GM21528 (cell line): ENCODE measurements around the gene PDPK1.
"Not testable (repeated sequence)": the region's sequence is repeated elsewhere in the genome, so short reads cannot be mapped to it uniquely, and the experiment has no call there.

Experiments used
- ATAC-seq: cut with Tn5 transposase; IDR thresholded peaks from one replicate; pipeline ENCODE4 v1.9.1; 2021; ENCODE audit warnings: mild to moderate bottlenecking, moderate library complexity; ENCODE audit not compliant: unreplicated experiment, low FRiP score

PDPK1 gene

GRCh38 chr16:2585651-2586081, 47.8 kb downstream of the PDPK1 start:
- ATAC-seq, result no peak

DNA sequence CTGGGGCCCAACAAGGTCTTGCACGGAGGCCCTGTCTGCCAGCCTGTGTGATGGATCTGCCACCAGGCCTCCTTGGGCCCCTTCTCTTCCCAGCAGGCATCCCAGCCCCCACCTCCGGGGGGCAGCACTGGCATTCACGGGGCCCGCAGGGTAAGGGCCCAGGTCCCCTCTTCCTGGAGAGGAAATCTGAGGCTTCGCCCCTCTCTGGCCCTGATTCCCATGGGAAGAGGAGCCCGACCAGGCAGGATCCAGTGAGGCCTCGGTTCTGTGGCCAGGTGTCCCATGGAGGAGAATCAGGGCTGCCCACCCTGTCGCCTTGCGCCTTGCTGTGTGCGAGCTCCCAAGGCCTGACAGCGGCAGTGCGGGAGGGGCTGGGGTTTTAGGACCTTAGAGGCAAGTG, 48.4 kb downstream of the PDPK1 start:
- ATAC-seq, result no peak

GRCh38 chr16:2586901-2587480, 49.2 kb downstream of the PDPK1 start:
- no peak for ATAC-seq

DNA sequence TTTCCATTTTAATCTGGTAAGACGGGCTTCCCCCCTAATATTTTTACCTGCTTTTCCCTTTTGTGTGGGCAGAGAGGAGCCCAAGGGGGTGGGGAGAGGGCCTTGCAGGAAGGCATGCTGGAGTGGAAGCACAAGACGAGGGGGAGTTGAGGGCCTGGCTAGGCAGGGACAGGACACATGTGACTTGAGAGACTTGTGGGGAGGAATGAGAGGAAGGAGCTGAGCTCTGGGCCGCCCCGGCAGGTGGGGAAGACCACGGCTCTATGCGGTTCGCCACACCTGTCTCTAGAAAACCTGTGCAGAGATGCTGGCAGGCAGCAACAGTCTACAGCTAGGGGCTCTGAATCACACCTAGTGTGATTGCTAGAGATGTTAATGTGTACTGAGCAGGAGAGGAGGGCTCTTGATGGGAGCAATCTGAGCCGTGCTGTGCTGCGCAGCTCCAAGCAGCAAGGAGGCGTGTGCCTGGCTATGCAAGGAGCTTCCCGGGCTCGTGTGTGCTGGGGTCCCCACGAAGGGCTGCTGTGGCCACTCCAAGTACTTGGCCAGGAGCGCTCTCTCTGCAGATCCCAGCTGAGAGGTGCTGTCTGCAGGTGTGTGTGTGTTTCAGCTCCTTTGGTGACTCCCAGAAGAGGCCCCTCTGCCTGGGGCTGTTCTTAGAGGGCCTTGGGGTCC, 50.2 kb downstream of the PDPK1 start:
- no peak for ATAC-seq

DNA sequence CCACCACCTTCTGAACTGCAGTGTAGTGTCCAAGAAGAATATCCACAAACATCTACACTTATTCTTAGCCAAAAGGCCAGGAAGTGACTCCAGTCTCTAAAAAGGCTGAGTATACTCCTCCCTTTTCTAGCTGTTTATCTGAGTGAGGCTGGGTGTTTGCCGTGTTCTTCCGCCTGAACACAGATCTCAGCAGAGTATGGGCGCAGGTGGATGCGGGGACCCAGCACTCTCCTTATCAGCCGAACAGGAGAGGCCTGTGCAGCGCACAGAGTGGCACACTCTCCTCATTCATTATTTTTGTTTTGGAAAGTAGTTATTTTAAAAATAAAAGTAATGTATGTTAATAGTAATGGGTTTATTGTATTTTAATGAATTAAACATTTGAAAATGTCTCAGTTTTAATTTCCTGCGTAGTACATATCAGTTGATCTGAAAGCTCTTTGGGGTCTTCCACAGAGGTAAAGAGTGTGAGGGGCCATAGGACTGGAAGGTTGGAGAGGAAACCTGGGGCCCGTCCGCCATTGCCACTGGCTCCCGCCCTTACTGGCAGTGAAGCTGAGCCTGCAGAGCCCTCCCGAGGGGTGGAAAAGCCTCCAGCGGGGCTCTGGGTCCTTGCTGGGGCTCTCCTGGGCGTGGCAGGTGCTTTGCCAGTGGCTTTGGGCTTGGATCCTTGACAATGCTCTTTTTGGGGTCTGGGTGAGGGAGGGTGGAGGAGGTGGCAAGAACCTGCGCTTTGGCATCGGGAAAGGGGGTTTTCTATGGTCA, 53.8 kb downstream of the PDPK1 start:
- ATAC-seq, result no peak

GRCh38 chr16:2592786-2593185, 55.0 kb downstream of the PDPK1 start:
- no peak for ATAC-seq

DNA sequence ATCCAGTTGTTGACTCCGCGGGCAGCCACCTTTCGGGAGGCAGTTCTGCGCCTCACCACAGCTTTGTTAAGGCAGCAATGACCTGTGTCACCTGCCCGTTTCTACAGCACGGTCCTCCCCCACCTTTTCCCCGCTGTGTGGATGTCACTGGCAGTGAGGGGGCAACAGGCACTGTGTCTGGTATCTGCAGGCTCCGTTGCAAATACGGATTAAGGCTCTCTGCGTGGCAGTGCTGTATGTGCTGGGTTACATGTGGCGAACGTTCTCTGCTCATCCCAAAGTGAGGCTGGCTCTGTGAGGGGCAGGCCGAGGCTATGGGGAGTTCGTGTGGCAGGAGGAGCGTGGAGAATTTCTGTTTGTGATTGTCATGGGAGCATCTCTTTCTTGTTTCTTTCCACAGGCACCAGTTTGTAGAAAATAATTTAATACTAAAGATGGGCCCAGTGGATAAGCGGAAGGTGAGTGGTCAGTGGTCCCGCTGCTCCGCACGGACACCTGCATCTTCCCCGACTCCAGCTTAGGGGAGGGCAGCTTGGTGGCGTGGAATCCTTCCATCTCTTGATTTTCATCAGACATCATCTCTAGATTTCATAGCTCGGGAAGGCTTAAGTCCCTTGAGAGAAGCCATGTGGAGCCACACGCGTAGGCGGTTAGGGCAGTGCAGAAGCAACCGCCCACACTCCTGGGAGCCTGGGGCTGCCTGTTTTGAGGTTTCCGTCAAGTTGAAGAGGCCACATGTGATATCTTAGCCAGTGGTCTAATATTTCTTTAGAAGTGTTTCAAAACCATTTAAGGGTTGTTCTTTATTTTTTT, 57.8 kb downstream of the PDPK1 start:
- ATAC-seq, result no peak

DNA sequence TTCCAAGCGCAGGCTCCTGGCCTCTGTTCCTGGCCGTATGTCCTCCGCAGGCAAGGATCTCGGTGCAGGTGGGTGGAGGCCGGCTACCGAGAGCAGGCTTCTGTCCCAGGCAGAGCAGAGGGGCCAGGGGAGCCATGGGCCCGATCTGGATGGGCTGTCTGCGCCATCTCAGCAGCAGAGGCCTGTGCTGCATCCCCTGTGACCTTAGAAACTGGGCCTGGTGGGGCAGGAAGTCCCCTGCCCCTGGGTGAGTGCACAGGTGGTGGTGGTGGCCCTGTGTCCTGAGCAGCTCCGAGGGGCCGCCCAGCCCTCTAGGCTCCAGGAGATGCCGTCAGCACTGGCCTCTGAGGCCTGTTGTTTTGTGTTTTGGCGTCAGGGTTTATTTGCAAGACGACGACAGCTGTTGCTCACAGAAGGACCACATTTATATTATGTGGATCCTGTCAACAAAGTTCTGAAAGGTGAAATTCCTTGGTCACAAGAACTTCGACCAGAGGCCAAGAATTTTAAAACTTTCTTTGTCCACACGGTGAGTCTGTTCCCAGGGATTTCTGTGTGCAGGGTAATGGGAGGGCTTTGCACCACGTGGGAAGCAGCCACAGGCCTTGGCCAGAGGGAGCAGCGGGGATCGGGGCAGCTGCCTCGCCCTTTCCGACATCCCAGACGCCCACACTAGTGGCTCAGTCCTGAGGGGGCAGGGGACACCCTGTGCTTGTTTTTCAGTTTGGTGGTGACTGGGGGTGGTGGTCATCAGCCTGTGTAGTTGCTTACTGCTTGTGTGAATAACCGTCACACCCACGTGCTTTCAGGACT, 59.1 kb downstream of the PDPK1 start:
- ATAC-seq, result no peak

- ATAC-seq, result no peak
These were observed 59.7 kb downstream of the PDPK1 start for GRCh38 chr16:2597560-2597902.

DNA sequence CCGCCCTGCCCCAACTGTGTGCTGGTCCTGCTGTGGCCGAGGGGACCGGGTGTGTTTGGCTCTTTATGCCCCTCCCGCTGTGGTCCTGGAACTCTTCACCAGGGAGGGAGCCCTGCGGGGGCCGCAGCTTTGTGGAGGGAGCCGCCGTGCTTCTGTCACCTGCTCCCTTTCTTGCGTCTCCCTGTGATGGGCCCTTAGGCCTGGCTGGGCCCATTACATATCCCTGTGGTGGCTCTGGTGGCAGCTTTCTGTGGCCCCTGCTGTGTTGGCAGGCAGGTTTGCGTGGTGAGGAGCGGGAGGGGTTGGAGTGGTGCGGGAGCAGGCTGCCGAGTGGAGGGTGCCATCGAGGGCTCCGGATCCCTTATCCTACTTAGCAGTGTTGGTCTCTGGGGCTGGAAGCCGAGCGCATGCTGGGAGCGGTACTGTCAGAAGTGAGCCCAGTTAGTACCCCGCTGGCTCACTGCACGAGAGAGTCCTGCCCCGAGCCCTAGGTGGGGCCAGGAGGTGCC, 60.4 kb downstream of the PDPK1 start:
- ATAC-seq, result no peak

DNA sequence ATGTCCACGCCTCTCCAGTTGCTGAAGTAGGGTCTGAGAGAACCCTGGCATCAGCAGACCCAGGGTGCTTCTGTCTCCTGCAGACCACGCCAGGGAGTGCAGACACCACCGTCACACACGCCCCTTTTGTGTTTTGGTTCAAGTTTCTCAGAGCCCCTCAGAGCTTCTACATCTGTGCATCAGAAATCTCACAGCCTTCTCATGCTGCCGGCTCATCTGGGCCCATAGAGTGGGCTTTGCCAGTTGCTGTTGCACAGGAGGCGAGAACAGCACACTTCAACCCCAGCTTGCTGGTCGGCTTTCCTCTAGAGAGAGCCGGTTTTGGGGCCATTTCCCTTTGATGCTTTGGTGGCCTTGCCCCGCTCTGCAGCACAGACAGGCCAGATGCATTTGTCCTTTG, 60.9 kb downstream of the PDPK1 start:
- ATAC-seq, result no peak

- ATAC-seq, result not testable (repeated sequence)
These were observed 61.3 kb downstream of the PDPK1 start for GRCh38 chr16:2599165-2599564.

- not testable (repeated sequence) for ATAC-seq
These were observed 62.0 kb downstream of the PDPK1 start for GRCh38 chr16:2599785-2600184.

DNA sequence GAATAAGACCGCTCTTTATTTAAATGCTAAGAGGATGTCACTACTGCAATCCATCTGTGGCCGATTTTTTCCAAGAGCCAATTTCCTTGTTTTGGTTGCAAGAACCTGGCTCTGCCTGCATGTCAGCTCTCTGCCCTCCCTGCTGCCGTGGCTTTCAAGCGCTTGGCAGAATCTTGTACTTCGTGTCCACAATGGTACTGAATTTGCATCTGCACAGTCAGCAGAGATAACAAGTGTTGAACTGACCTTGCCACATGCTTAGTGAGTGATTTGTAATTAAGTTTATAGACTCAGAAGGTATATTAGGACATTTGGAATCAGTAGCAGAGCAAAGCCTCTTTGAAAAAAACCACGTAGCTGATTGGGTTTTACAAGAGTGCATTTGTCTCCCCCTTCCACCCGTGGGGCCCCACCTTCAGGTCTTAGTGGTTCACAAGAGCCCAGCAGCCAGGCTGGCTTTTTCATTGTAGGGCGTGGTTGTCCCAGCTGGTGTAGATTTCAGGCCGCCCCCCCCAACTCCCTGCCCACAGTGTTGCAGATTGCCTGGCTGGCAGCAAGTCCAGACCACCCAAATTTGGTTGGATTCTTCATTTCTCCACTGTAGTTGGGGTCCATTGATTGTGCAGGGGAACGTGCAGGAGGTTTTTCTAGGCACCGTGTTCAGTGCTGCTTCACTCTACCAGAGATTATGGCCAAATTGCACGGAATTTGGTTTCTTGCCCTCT, 63.6 kb downstream of the PDPK1 start:
- not testable (repeated sequence) for ATAC-seq

- ATAC-seq, result not testable (repeated sequence)
These were observed 64.4 kb downstream of the PDPK1 start for GRCh38 chr16:2602175-2602574.

- peak; percentile 64 for ATAC-seq
These were observed 65.6 kb downstream of the PDPK1 start for GRCh38 chr16:2603165-2604015.

DNA sequence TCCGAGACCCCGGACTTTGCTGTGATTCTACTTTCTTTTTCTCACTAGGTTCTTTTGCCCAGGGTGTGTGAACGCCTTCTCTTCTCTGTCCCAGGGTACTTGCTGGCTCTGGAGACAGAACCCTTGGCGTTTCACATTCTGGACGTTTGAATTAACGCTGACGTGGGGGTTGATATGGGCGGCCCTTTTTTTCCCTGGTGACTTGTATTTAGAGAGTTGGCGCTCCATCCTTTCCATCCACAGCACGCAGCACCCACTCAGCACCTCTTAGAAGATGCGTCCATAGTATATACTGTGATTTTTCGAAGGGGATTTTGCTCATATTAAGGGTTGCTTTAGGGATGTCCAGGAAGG, 66.2 kb downstream of the PDPK1 start:
- ATAC-seq, result not testable (repeated sequence)

DNA sequence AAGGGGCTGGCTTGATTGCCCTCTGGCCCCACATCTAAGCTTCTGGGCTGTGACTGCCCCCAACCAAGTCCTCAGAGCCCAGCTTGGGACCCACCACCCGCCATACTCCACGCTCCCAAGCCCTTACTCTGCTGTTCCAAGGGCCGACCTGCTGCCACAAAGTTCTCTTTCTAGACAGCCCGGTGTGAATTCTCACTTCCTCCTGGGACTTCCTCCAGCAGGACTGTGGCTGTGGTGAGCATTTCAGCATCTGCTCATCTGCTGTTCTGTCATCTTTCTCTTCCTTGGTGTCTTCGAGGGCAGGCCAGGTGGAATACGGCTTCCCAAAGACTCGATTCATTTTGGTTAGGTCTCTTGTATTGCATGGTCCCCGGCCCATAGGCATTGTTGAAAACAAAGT, 69.0 kb downstream of the PDPK1 start:
- ATAC-seq, result not testable (repeated sequence)
